Body of pancreas (tissue), 4 donors: ENCODE measurements around the gene TRIB2.

ENCODE experiments used
- CTCF ChIP-seq, 7 experiments: fragments of 450-650 bp in 4 of 7; fragments of 200-600 bp in 3 of 7; sonication (generic) in 3 of 7; IDR thresholded peaks; one replicate each; pipeline ENCODE4 v1.5.1; 2016 to 2019; ENCODE audit warnings: antibody characterized with exemption in 7 of 7
- POLR2A ChIP-seq, 3 donors: fragments of 450-650 bp; IDR thresholded peaks; one replicate each; pipeline ENCODE4 v1.6.1; 2016; ENCODE audit warnings: antibody characterized with exemption in 3 of 3, mild to moderate bottlenecking in 2 of 3

GRCh38 chr2:12718015-12718671 lies 1.4 kb downstream of the TRIB2 start:
- TF ChIP-seq CTCF (IDR thresholded peaks at IDR 0.05) (no peak), POLR2A (IDR thresholded peaks at IDR 0.05) (no peak)
